KBM-7 (cell line): ENCODE results near the gene FTO.

ENCODE experiments used
- DNase-seq: peaks from one replicate; pipeline ENCODE4 v3.0.0-alpha.2; 2015
- in situ Hi-C: fragments of 300-500 bp; cut with MboI; formaldehyde crosslinking; loops from 2 replicates; pipeline ENCODE4 v1.14.3; 2020; ENCODE audit warnings: low sequenced_read_pairs, low pct_unique_long_range_greater_than_20kb, mixed read lengths

FTO gene

GRCh38 chr16:53936529-53936928 lies 232.6 kb downstream of the FTO start:
- in situ Hi-C loops, result loop anchor here (25.0 kb wide), 1 partner anchor 1001 kb away; the partner anchor contains the start of gene IRX5
- DNase-seq, result no peak

- no peak for DNase-seq
- in situ Hi-C loops, result loop anchor here (25.0 kb wide), 1 partner anchor 1000 kb away; the partner anchor contains the start of gene IRX5
Measured at GRCh38 chr16:53937161-53937880, 233.4 kb downstream of the FTO start.

- DNase-seq, result no peak
- in situ Hi-C loops, result loop anchor here (10.0 to 25.0 kb wide), 2 partner anchors 59 to 993 kb away; partner anchors contain the start of gene IRX5
Measured at GRCh38 chr16:53944025-53944424, 240.1 kb downstream of the FTO start.

- in situ Hi-C loops, result loop anchor here (10.0 to 25.0 kb wide), 2 partner anchors 61 to 991 kb away; partner anchors contain the start of gene IRX5
- DNase-seq, result peak; percentile 87
Measured at GRCh38 chr16:53945996-53946395, 242.0 kb downstream of the FTO start.

- peak; percentile 12 for DNase-seq
Measured at GRCh38 chr16:53946746-53947386, 242.9 kb downstream of the FTO start.

GRCh38 chr16:53947642-53948041 lies 243.7 kb downstream of the FTO start:
- DNase-seq, result no peak
- in situ Hi-C loops, result loop anchor here (10.0 to 25.0 kb wide), 2 partner anchors 63 to 990 kb away; partner anchors contain the start of gene IRX5

More at GRCh38 chr16:53946746-53947386, 242.9 kb downstream of the FTO start:
- in situ Hi-C loops, result loop anchor here (10.0 to 25.0 kb wide), 2 partner anchors 62 to 990 kb away; partner anchors contain the start of gene IRX5

GRCh38 chr16:53948326-53948725 lies 244.4 kb downstream of the FTO start:
- in situ Hi-C loops, result loop anchor here (10.0 to 25.0 kb wide), 2 partner anchors 64 to 989 kb away; partner anchors contain the start of gene IRX5
- DNase-seq, result no peak

GRCh38 chr16:53948734-53949430 lies 244.9 kb downstream of the FTO start:
- no peak for DNase-seq
- in situ Hi-C loops, result loop anchor here (10.0 to 25.0 kb wide), 2 partner anchors 64 to 988 kb away; partner anchors contain the start of gene IRX5

- in situ Hi-C loops, result loop anchor here (10.0 to 25.0 kb wide), 2 partner anchors 65 to 987 kb away; partner anchors contain the start of gene IRX5
- DNase-seq, result no peak
Measured at GRCh38 chr16:53949715-53950410, 245.9 kb downstream of the FTO start.

- no peak for DNase-seq
- in situ Hi-C loops, result no loop called here
Measured at GRCh38 chr16:53950677-53951076, 246.7 kb downstream of the FTO start.

GRCh38 chr16:53952215-53953208 lies 248.6 kb downstream of the FTO start:
- peak; percentile 68 for DNase-seq
- in situ Hi-C loops, result no loop called here

- no peak for DNase-seq
- in situ Hi-C loops, result no loop called here
Measured at GRCh38 chr16:53953336-53953735, 249.4 kb downstream of the FTO start.

GRCh38 chr16:53955221-53955875 lies 251.4 kb downstream of the FTO start:
- peak; percentile 70 for DNase-seq
- in situ Hi-C loops, result no loop called here

GRCh38 chr16:53958341-53958880 lies 254.5 kb downstream of the FTO start:
- no peak for DNase-seq
- in situ Hi-C loops, result no loop called here

- DNase-seq, result no peak
- in situ Hi-C loops, result no loop called here
Measured at GRCh38 chr16:53960050-53960812, 256.3 kb downstream of the FTO start.

GRCh38 chr16:53960954-53961616 lies 257.1 kb downstream of the FTO start:
- no peak for DNase-seq
- in situ Hi-C loops, result no loop called here
